H1 (cell line): ENCODE measurements around the gene PRXL2A.

Source experiments
- BACH1 ChIP-seq: IDR thresholded peaks from 2 replicates; pipeline ENCODE4 v1.6.1; 2012; ENCODE audit warnings: low read length, improper control_type of control experiment
- BRCA1 ChIP-seq: IDR thresholded peaks from 2 replicates; pipeline ENCODE4 v1.6.1; 2012; ENCODE audit warnings: low read depth, low read length, improper control_type of control experiment
- EZH2 ChIP-seq: fragments of 200-600 bp; sonication (generic); IDR thresholded peaks from 2 replicates; pipeline ENCODE4 v1.7.1; 2012; ENCODE audit warnings: low read depth, mild to moderate bottlenecking, moderate library complexity, low read length, inconsistent platforms; ENCODE audit not compliant: severe bottlenecking
- GABPA ChIP-seq: IDR thresholded peaks from 2 replicates; pipeline ENCODE4 v1.6.1; 2011; ENCODE audit warnings: mild to moderate bottlenecking, low read length, moderate library complexity, borderline replicate concordance; ENCODE audit not compliant: insufficient read depth
- KDM5A ChIP-seq: fragments of 200-600 bp; IDR thresholded peaks from 2 replicates; pipeline ENCODE4 v1.7.1; 2012; ENCODE audit warnings: mild to moderate bottlenecking, low read length, inconsistent platforms, mixed read lengths
- NRF1 ChIP-seq: IDR thresholded peaks from 2 replicates; pipeline ENCODE4 v1.6.1; 2011; ENCODE audit warnings: mild to moderate bottlenecking, low read depth, low read length, improper control_type of control experiment
- POLR2A ChIP-seq, 2 experiments: IDR thresholded peaks; 1 replicate in 1 of 2; 2 replicates in 1 of 2; pipeline ENCODE4 v1.6.1; 2011; ENCODE audit warnings: low read depth in 2 of 2, low read length in 2 of 2, mild to moderate bottlenecking in 2 of 2; ENCODE audit errors: control extremely low read depth in 1 of 2
- RBBP5 ChIP-seq: IDR thresholded peaks from 2 replicates; pipeline ENCODE4 v1.7.1; 2012; ENCODE audit warnings: low read depth, mild to moderate bottlenecking, inconsistent platforms, low read length, moderate library complexity, borderline replicate concordance
- RXRA ChIP-seq: IDR thresholded peaks from 2 replicates; pipeline ENCODE4 v1.6.1; 2011; ENCODE audit warnings: low read depth, mild to moderate bottlenecking, low read length, moderate library complexity; ENCODE audit not compliant: insufficient read depth
- SIN3A ChIP-seq, 2 experiments: IDR thresholded peaks in 1 of 2; conservative IDR thresholded peaks in 1 of 2; 2 replicates each; pipeline ENCODE4 v1.6.1; 2011 to 2012; ENCODE audit warnings: low read length in 2 of 2, improper control_type of control experiment in 1 of 2, low read depth in 1 of 2, mild to moderate bottlenecking in 1 of 2
- SIX5 ChIP-seq: IDR thresholded peaks from 2 replicates; pipeline ENCODE4 v1.6.1; 2011; ENCODE audit warnings: mild to moderate bottlenecking, low read depth, low read length
- TEAD4 ChIP-seq: IDR thresholded peaks from 2 replicates; pipeline ENCODE4 v1.6.1; 2012; ENCODE audit warnings: low read depth, low read length, inconsistent platforms, mixed read lengths
- TF ChIP-seq, protein P1 (sequence below), 3 experiments: IDR thresholded peaks; 1 replicate in 2 of 3; 2 replicates in 1 of 3; pipeline versions ENCODE4 v1.5.1 to v1.6.1; 2011; ENCODE audit warnings: low read length in 3 of 3, mild to moderate bottlenecking in 3 of 3, inconsistent platforms in 2 of 3, low read depth in 1 of 3, moderate library complexity in 1 of 3; ENCODE audit not compliant: insufficient read depth in 1 of 3; ENCODE audit errors: control extremely low read depth in 1 of 3

DNA sequence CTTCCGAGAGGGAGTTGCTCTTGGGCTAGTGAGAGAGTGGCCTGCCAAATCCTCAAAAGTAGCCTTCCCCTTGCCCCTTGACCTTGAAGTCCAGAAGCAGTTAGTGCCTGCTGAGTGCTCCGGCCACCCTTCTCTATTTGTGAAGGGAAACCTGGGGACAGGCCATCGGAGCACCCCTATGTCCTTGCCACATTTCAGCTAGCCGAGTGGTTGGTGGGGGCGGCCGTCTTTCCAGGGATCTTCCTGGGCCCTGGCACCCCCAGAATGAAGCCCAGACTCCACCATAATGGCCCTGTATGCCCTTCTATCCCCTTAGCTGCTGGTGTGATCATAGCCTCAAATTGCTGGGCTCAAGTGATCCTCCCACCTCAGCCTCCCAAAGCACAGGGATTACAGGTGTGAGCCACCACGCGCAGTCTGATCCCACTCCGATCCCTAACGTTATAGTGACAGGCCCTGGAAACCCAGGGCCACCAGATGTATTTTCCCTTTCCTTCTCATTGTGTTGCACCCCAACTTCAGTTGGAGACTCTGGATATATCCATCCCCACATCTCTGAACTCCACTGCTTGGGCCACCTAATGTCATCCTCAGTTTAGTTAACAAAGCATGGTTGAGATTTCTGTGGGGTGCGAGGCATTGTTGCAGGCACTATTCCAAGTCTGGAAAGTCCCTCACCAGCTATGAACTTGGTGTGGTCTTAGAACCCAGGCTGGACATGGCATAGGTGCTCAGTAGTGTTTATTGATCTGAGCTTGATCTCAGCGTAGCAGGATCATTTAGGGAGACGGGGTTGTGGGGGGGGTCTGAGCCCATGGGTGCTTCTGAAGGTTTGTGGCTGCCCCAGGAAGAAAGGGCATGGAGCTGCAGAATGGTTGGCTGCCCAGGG, 47.4 kb downstream of the PRXL2A start:
- TF ChIP-seq KDM5A = no peak
- TF ChIP-seq POLR2A (IDR thresholded peaks at IDR 0.05; ENCODE audit: control extremely low read depth in 1 of 2, low read depth in 2 of 2, low read length in 2 of 2) = no peak
- TF ChIP-seq, protein P1, sequence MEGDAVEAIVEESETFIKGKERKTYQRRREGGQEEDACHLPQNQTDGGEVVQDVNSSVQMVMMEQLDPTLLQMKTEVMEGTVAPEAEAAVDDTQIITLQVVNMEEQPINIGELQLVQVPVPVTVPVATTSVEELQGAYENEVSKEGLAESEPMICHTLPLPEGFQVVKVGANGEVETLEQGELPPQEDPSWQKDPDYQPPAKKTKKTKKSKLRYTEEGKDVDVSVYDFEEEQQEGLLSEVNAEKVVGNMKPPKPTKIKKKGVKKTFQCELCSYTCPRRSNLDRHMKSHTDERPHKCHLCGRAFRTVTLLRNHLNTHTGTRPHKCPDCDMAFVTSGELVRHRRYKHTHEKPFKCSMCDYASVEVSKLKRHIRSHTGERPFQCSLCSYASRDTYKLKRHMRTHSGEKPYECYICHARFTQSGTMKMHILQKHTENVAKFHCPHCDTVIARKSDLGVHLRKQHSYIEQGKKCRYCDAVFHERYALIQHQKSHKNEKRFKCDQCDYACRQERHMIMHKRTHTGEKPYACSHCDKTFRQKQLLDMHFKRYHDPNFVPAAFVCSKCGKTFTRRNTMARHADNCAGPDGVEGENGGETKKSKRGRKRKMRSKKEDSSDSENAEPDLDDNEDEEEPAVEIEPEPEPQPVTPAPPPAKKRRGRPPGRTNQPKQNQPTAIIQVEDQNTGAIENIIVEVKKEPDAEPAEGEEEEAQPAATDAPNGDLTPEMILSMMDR (IDR thresholded peaks at IDR 0.05; ENCODE audit: control extremely low read depth in 1 of 3, insufficient read depth in 1 of 3, low read depth in 1 of 3, low read length in 3 of 3) = no peak
- TF ChIP-seq BACH1 = no peak
- no peak for TF ChIP-seq SIX5
- no peak for TF ChIP-seq TEAD4
- no peak for TF ChIP-seq GABPA
- TF ChIP-seq RXRA = no peak
- TF ChIP-seq NRF1 = no peak
- no peak for TF ChIP-seq EZH2
- no peak for TF ChIP-seq BRCA1
- TF ChIP-seq SIN3A (conservative IDR thresholded peaks at IDR 0.05 in 1 of 2, IDR thresholded peaks at IDR 0.05 in 1 of 2; ENCODE audit: low read depth in 1 of 2, low read length in 2 of 2) = no peak
- TF ChIP-seq RBBP5 = no peak
